PFSK-1 (cell line): ENCODE measurements around the gene C11orf98. TPM values are rescaled to one million over a fixed set of nuclear protein-coding genes. Genes with fewer than 3 reads are reported as not detected.

Experiments
- FOXP2 ChIP-seq: optimal IDR thresholded peaks from 2 replicates; pipeline ENCODE3; 2011; ENCODE audit warnings: borderline replicate concordance, control low read depth, inconsistent platforms; ENCODE audit not compliant: insufficient read depth; ENCODE audit errors: extremely low read length, extremely low read depth
- POLR2AphosphoS5 ChIP-seq: IDR thresholded peaks from 2 replicates; pipeline ENCODE4 v1.6.1; 2012; ENCODE audit warnings: low read depth, mild to moderate bottlenecking, control low read depth, low read length, moderate library complexity
- SIN3A ChIP-seq: IDR thresholded peaks from 2 replicates; pipeline ENCODE4 v1.6.1; 2012; ENCODE audit warnings: mild to moderate bottlenecking, low read length, moderate library complexity, borderline replicate concordance; ENCODE audit not compliant: insufficient read depth
- TAF1 ChIP-seq: IDR thresholded peaks from 2 replicates; pipeline ENCODE4 v1.6.1; 2012; ENCODE audit warnings: low read length, control low read depth, borderline replicate concordance; ENCODE audit not compliant: insufficient read depth
- polyA plus RNA-seq: library from polyadenylated mRNA; unstranded; fragments of >200 nt; gene quantifications from one replicate; pipeline ENCODE4 v1.2.1, GENCODE V29; 2012; ENCODE audit warnings: low read depth, missing spikeins; ENCODE audit not compliant: insufficient read length
- TF ChIP-seq, protein P1 (sequence below), 2 experiments: IDR thresholded peaks; 2 replicates each; pipeline versions ENCODE4 v1.6.1 to v1.8.0; 2011 to 2012; ENCODE audit warnings: low read depth in 2 of 2, low read length in 2 of 2, control low read depth in 1 of 2, inconsistent platforms in 1 of 2, mild to moderate bottlenecking in 1 of 2, moderate library complexity in 1 of 2; ENCODE audit not compliant: insufficient read depth in 1 of 2

The C11orf98 gene
- polyA plus RNA-seq = 122 TPM

DNA sequence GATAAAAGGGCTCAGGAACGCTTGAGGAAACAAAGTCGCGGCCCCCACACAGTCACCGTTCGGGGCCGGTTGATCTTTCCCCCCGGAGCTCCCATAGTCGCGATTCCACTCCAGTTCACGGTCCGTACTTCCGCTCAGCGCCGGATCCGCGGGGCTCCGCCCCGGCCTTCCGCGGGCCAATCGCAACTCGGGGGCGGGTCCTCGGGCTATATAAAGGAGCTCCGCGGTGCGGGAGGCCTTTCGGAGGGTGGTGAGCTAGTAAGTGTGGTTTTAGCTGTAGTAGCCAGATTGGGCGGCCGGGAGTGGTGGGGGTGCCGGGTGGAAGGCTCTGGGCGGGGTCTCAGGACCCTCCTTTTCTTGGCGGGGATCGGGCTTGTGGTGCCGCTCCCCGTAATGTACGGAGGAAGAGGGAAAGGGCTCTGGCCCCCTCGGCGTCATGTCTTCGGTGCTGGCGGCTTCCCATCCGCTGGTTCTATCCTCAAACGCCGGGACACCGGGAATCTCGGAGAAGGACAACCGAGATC is at the start of gene C11orf98, which contains the start of gene CSKMT:
Gene C11orf98, minus strand, starts transcription at position 136 of the 524 bp plus-strand sequence. Its CDS starts 41 bp downstream, at position 95.
Gene CSKMT, plus strand, starts transcription at position 238 of the 524 bp plus-strand sequence. CDS start 568 bp downstream, outside the sequence.
- TF ChIP-seq TAF1 (peak; percentile 99), FOXP2 (no peak), SIN3A (peak; percentile 97), POLR2AphosphoS5 (peak; percentile 100)
- TF ChIP-seq, protein P1, sequence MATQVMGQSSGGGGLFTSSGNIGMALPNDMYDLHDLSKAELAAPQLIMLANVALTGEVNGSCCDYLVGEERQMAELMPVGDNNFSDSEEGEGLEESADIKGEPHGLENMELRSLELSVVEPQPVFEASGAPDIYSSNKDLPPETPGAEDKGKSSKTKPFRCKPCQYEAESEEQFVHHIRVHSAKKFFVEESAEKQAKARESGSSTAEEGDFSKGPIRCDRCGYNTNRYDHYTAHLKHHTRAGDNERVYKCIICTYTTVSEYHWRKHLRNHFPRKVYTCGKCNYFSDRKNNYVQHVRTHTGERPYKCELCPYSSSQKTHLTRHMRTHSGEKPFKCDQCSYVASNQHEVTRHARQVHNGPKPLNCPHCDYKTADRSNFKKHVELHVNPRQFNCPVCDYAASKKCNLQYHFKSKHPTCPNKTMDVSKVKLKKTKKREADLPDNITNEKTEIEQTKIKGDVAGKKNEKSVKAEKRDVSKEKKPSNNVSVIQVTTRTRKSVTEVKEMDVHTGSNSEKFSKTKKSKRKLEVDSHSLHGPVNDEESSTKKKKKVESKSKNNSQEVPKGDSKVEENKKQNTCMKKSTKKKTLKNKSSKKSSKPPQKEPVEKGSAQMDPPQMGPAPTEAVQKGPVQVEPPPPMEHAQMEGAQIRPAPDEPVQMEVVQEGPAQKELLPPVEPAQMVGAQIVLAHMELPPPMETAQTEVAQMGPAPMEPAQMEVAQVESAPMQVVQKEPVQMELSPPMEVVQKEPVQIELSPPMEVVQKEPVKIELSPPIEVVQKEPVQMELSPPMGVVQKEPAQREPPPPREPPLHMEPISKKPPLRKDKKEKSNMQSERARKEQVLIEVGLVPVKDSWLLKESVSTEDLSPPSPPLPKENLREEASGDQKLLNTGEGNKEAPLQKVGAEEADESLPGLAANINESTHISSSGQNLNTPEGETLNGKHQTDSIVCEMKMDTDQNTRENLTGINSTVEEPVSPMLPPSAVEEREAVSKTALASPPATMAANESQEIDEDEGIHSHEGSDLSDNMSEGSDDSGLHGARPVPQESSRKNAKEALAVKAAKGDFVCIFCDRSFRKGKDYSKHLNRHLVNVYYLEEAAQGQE (IDR thresholded peaks at IDR 0.05; ENCODE audit: insufficient read depth in 1 of 2, low read depth in 2 of 2, low read length in 2 of 2) = peak in 1 of 2 experiments; percentile 79

DNA sequence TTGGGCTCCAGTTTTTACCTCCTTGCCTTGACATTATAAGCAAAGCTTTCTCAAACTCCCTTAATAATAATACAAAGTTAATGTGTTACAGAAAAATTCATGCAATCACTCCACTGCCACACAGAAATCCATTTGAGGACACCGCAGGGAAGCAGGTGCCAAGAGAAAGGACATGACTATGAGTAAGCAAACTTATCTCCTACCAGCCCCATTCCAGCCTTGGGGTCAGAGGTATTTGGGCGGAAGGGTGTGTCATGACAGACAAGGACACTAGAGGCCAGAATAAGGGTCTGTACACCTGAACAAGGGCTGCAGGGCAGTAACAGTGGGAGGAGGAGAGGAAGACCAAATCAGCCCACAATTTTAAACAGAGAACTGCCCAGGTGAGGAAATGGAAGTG is 48.3 kb upstream of the C11orf98 start:
- TF ChIP-seq POLR2AphosphoS5 (0 out of 2 replicates have a peak, but pooled peaks have one; percentile 49), SIN3A (no peak)

DNA sequence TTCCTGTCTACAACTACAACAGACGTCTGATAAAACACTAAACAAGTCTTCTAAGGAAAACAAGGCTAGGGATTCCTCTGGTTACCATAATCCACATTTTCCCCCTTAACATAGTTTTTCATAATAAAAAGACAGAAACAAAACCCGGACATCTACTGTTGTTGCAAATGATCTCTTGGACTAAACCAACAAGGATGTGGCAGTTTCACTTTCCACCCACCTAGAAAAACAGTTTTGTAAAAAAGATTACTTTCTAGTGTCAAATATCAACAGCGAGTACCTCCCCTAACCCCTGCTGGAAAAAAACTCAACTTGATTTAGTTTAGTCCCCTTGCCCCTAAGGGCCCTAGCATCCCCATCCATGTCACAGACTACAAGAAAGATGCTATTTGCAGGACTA is 47.9 kb upstream of the C11orf98 start:
- 0 out of 2 replicates have a peak, but pooled peaks have one; percentile 2 for TF ChIP-seq POLR2AphosphoS5
- TF ChIP-seq FOXP2 = no peak
- TF ChIP-seq, protein P1 (IDR thresholded peaks at IDR 0.05; ENCODE audit: insufficient read depth in 1 of 2, low read depth in 2 of 2, low read length in 2 of 2) = no peak

DNA sequence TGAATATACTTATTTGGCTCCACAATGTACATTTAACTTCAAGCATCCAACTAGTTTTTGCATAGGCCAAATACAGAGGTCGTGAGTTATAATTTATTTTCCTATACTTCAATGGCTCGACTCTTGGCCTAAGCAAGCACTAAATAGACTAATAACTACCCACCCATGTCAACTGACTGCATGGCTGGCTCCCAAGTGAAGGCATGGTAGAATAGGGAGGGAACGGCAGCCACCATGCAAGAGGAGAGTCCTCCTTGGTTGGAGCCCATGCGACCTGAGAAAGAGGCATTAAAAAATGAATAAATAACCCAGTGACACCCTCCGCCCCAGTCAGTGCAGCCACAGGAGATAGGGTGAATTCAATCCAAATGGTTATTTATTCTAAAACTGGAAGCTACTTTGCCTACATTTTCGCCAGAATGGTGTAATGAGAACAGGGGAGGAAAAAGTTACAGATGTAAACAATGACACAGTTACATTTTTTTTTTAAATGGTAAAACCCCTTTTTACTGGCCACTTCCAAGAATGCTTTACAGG is 47.3 kb upstream of the C11orf98 start:
- TF ChIP-seq FOXP2 (no peak), SIN3A (no peak), POLR2AphosphoS5 (no peak), TAF1 (no peak)
- TF ChIP-seq, protein P1 (IDR thresholded peaks at IDR 0.05; ENCODE audit: insufficient read depth in 1 of 2, low read depth in 2 of 2, low read length in 2 of 2) = no peak

DNA sequence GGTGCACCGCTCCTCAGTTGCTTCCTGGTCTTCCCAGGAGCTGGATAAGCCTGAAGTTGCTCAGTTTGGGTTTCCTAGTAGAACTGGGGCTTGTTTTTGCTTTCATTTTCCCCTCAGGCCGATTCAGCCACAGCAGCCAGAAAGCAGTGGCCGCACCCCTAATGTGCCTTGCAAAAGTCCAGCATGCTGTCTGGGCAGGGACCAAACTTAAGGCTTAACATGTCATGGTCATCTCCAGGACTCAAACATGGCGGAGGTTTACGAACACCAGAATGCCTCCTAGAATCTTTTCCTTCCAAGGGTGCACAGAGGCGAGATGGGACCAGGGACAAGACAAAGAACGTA is 45.0 kb upstream of the C11orf98 start:
- TF ChIP-seq FOXP2 (no peak), TAF1 (no peak), SIN3A (no peak), POLR2AphosphoS5 (no peak)
- TF ChIP-seq, protein P1 (IDR thresholded peaks at IDR 0.05; ENCODE audit: insufficient read depth in 1 of 2, low read depth in 2 of 2, low read length in 2 of 2) = no peak
